ENCODE measurements around the gene KLHL14. TPM values are rescaled to one million over a fixed set of nuclear protein-coding genes. Genes with fewer than 3 reads are reported as not detected.

Gene KLHL14
- total RNA-seq, 1 donor from 2014 or later, result not detected

DNA sequence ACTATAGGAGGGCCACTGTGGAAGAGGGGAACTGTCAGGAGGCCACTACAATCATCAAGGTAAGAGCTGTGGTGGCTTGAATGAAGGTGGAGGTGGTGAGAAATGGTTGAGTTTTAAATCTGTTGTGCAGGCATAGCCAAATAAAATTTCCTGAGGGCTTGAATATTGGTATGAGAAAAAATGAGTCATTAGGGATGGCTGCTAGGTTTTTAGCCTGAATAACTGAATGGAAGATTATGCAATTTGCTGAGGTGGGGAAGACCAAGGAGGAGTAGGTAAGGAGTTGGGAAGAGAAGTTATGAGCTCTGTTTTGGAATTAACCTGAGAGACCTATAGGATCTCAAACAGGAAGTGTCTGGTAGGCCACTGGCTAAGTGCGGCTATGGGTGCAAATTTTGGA lies 84.0 kb downstream of the KLHL14 start:
- no peak overlapping the region for H3K27ac Mint-ChIP-seq (ENCODE audit: unreplicated experiment)
- H3K36me3 Mint-ChIP-seq (ENCODE audit: low read depth), result no peaks in the 10 kb centered on the region
- peaks cover 14% of the 10 kb centered on the region for H3K27me3 Mint-ChIP-seq (ENCODE audit: low read depth)
- TF ChIP-seq, protein P1, sequence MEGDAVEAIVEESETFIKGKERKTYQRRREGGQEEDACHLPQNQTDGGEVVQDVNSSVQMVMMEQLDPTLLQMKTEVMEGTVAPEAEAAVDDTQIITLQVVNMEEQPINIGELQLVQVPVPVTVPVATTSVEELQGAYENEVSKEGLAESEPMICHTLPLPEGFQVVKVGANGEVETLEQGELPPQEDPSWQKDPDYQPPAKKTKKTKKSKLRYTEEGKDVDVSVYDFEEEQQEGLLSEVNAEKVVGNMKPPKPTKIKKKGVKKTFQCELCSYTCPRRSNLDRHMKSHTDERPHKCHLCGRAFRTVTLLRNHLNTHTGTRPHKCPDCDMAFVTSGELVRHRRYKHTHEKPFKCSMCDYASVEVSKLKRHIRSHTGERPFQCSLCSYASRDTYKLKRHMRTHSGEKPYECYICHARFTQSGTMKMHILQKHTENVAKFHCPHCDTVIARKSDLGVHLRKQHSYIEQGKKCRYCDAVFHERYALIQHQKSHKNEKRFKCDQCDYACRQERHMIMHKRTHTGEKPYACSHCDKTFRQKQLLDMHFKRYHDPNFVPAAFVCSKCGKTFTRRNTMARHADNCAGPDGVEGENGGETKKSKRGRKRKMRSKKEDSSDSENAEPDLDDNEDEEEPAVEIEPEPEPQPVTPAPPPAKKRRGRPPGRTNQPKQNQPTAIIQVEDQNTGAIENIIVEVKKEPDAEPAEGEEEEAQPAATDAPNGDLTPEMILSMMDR (IDR thresholded peaks at IDR 0.05), result no peak
- no peaks in the 10 kb centered on the region for H3K4me1 Mint-ChIP-seq (ENCODE audit: low read depth)
- H3K4me3 Mint-ChIP-seq (ENCODE audit: unreplicated experiment), result no peak overlapping the region
- H3K9me3 Mint-ChIP-seq (ENCODE audit: low read depth), result no peaks in the 10 kb centered on the region
- DNase-seq (ENCODE audit: low spot score), result no peak

- DNase-seq (ENCODE audit: low spot score), result no peak
- no peak overlapping the region for H3K4me3 Mint-ChIP-seq (ENCODE audit: unreplicated experiment)
- TF ChIP-seq, protein P1 (IDR thresholded peaks at IDR 0.05), result no peak
- H3K9me3 Mint-ChIP-seq (ENCODE audit: low read depth), result no peaks in the 10 kb centered on the region
- H3K27me3 Mint-ChIP-seq (ENCODE audit: low read depth), result peaks cover 19% of the 10 kb centered on the region
- H3K27ac Mint-ChIP-seq (ENCODE audit: unreplicated experiment), result no peak overlapping the region
- H3K4me1 Mint-ChIP-seq (ENCODE audit: low read depth), result no peaks in the 10 kb centered on the region
- no peaks in the 10 kb centered on the region for H3K36me3 Mint-ChIP-seq (ENCODE audit: low read depth)
These were observed 87.9 kb downstream of the KLHL14 start for GRCh38 chr18:32684940-32685339.

- H3K36me3 Mint-ChIP-seq (ENCODE audit: low read depth), result no peaks in the 10 kb centered on the region
- peaks cover 22% of the 10 kb centered on the region for H3K27me3 Mint-ChIP-seq (ENCODE audit: low read depth)
- H3K4me3 Mint-ChIP-seq (ENCODE audit: unreplicated experiment), result no peak overlapping the region
- TF ChIP-seq, protein P1 (IDR thresholded peaks at IDR 0.05), result no peak
- H3K27ac Mint-ChIP-seq (ENCODE audit: unreplicated experiment), result no peak overlapping the region
- no peaks in the 10 kb centered on the region for H3K4me1 Mint-ChIP-seq (ENCODE audit: low read depth)
- H3K9me3 Mint-ChIP-seq (ENCODE audit: low read depth), result no peaks in the 10 kb centered on the region
- DNase-seq (ENCODE audit: low spot score), result no peak
These were observed 88.7 kb downstream of the KLHL14 start for GRCh38 chr18:32684096-32684495.

- Mint-ChIP-seq H3K9me3 (ENCODE audit: low read depth) (no peaks in the 10 kb centered on the region), H3K27me3 (ENCODE audit: low read depth) (peaks cover 22% of the 10 kb centered on the region), H3K27ac (ENCODE audit: unreplicated experiment) (no peak overlapping the region), H3K36me3 (ENCODE audit: low read depth) (no peaks in the 10 kb centered on the region), H3K4me3 (ENCODE audit: unreplicated experiment) (no peak overlapping the region), H3K4me1 (ENCODE audit: low read depth) (no peaks in the 10 kb centered on the region)
- no peak for DNase-seq (ENCODE audit: low spot score)
- TF ChIP-seq, protein P1 (IDR thresholded peaks at IDR 0.05), result peak; percentile 10
These were observed 89.8 kb downstream of the KLHL14 start for GRCh38 chr18:32683044-32683443.

GRCh38 chr18:32677578-32677977 lies 95.2 kb downstream of the KLHL14 start:
- Mint-ChIP-seq H3K4me1 (ENCODE audit: low read depth) (no peaks in the 10 kb centered on the region), H3K27ac (ENCODE audit: unreplicated experiment) (no peak overlapping the region), H3K9me3 (ENCODE audit: low read depth) (no peaks in the 10 kb centered on the region), H3K27me3 (ENCODE audit: low read depth) (peaks cover 28% of the 10 kb centered on the region), H3K4me3 (ENCODE audit: unreplicated experiment) (no peak overlapping the region), H3K36me3 (ENCODE audit: low read depth) (no peaks in the 10 kb centered on the region)
- TF ChIP-seq, protein P1 (IDR thresholded peaks at IDR 0.05), result no peak
- no peak for DNase-seq (ENCODE audit: low spot score)

Measured in chondrocyte (in vitro differentiated cells).